Inflammatory macrophage treated with lipopolysaccharide for 4 hours (primary cell): Measurements from ENCODE around the gene MZT2B.
"Not testable (repeated sequence)": the region's sequence is repeated elsewhere in the genome, so short reads cannot be mapped to it uniquely, and the experiment has no call there.

Experiments
- DNase-seq: peaks from one replicate; pipeline ENCODE4 v3.0.0-alpha.2; 2020

MZT2B gene

GRCh38 chr2:130152816-130153595 is 29.1 kb upstream of the MZT2B start:
- no peak for DNase-seq

- DNase-seq = not testable (repeated sequence)
Observed at GRCh38 chr2:130153721-130154422, 28.2 kb upstream of the MZT2B start.

GRCh38 chr2:130154423-130154770 is 27.7 kb upstream of the MZT2B start:
- DNase-seq = not testable (repeated sequence)

GRCh38 chr2:130154773-130155765 is 27.0 kb upstream of the MZT2B start:
- DNase-seq = no peak

DNA sequence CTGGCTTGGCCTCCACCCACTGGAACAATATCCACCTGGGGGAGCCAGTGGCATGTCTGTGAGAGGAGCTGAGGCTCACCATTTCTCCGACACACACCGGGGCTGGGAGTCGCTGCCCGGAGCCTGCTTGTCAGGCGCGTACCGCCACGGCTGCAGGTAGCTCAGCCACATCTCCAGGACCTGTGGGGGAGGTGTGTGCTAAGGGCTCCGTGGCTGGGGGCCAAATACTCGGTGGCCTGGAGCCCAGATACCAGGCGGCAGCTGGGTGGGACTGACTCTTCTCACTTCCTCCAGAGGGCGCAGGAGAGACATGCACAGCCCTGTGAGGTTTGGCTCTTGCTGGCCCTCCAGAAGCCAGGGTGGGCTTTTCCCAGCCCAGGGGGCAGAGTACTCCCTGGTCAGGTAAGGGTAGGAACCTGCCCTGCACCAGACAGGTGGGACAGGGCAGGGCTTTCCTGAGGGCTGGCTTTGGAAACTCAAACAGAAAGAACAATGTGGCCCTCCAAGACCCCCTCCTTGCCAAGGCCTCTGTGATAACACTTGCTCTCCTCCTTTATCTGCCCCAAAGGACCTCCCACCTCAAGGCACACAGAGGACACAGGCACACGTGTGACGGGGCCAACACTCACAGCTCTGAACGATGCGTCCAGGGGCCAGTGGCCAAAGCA is 26.0 kb upstream of the MZT2B start:
- peak; percentile 7 for DNase-seq

DNA sequence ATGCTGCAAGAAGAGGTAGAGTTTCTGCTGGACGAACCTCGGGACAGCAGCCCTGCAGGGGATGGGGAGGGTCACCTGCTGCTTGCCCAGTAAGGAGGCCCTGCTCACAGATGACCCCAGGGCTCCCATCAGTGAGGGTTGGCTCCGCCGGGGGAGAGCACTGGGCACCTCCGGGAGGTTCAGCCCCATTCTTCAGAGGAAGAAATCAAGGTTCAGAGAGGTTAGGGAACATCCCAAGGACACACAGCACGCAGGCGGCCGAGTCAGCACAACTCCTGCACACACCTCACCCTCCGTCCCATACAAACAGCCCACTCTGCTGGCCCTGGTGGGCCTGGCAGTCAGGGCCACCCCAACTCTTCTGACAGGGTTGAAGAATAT is 25.4 kb upstream of the MZT2B start:
- DNase-seq = no peak

DNA sequence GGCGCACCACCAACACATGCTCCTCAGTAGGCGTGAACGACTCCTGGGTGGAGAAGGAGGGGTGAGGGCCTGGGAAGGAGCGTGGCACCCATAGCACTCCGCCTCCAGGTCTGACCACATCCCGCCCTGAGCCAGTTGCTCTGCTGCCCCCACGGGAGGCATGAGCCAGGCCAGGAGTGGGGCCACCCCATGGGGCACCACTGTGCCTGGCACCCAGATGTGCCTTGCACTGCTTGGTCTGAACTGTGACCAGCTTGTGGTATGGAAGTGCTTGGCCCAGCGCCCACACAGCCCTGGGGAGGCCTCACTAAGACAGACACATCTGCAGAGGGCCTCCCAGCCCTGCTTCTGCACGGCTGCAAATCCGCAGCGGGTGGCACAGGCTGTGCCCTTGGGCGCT is 24.7 kb upstream of the MZT2B start:
- not testable (repeated sequence) for DNase-seq

DNA sequence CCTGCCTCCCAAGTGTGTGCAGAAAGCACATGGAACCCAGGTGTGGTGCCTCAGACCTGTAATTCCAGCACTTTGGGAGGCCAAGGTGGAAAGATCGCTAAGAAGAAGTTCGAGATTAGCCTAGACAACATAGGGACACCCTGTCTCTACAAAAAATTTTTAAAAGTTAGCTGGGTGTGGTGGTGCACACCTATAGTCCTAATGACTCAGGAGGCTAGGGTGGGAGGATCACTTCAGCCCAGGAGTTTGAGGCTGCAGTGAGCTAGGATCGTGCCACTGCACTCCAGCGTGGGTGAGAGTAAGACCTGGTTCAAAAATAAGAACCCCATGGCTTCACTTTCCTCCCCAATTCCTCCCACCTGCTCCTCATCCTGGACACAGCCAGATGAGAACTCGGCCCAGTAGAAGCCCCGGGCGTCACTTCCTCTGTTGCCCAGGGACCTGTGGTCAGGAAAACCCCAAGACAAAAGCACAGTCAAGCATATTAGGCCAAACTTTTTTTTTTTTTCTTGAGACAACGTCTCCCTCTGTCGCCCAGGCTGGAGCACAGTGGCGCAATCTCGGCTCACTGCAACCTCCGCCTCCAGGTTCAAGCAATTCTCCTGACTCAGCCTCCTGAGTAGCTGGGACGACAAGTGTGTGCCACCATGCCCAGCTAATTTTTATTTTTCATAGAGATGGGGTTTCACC is 24.1 kb upstream of the MZT2B start:
- peak; percentile 76 for DNase-seq

- no peak for DNase-seq
Observed at GRCh38 chr2:130158631-130159030, 23.4 kb upstream of the MZT2B start.

DNA sequence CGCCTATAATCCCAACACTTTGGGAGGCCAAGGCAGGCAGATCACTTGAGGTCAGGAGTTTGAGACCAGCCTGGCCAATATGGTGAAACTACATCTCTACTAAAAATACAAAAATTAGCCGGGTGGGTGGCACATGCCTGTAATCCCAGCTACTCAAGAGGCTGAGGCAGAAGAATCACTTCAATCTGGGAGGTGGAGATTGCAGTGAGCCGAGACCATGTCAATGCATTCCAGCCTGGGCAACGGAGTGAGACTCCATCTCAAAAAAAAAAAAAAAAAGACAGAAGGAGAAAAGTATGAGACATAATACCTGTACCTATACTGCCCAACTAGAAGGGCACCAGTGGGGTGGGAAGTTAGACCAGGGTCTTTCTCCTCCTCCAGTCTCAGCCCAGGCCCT is 22.7 kb upstream of the MZT2B start:
- not testable (repeated sequence) for DNase-seq

GRCh38 chr2:130160131-130160530 is 21.9 kb upstream of the MZT2B start:
- DNase-seq = no peak

- not testable (repeated sequence) for DNase-seq
Observed at GRCh38 chr2:130160838-130161705, 21.0 kb upstream of the MZT2B start.

- not testable (repeated sequence) for DNase-seq
Observed at GRCh38 chr2:130162486-130162885, 19.6 kb upstream of the MZT2B start.

DNA sequence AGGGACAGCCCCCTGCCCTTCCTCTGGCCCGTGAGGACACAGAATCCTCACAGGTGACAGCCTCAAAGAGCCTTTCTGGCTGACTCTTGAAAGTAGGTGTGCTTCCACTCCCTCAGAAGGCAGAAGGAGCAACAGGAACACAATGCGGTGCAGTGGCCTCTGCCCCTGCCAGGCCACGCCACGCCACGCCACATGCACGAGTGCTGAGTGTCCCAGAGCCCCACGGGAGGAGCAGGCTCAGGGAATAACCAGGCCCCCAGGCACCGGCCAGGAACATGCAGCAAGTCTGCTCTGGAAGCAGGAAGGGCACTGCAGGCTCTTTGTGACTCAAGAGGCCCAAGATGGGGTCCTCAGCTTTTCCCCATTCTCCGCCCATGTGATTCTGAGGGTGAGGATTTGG is 19.1 kb upstream of the MZT2B start:
- DNase-seq = no peak

- DNase-seq = no peak
Observed at GRCh38 chr2:130165293-130166016, 16.6 kb upstream of the MZT2B start.

DNA sequence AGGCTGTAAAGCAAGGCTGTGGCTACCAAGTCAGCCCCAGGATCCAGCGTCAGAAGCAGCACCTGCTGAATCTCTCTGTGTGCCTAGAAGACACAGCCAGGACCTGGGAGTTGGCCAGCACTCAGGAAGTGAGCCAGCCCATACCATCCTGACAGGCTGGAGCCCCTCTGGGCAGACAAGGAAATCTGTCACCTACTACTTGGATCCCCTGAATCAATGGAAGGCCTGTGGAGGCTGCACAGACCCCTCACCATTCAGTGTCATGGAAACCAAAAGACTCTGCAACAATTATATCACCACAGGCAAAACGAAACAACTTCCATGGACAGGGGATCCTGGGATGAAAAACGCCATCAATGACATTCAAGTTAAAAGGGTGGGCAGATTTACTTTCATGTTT is 15.5 kb upstream of the MZT2B start:
- DNase-seq = not testable (repeated sequence)

- not testable (repeated sequence) for DNase-seq
Observed at GRCh38 chr2:130169163-130169562, 12.9 kb upstream of the MZT2B start.

GRCh38 chr2:130169896-130170295 is 12.2 kb upstream of the MZT2B start:
- DNase-seq = no peak

DNA sequence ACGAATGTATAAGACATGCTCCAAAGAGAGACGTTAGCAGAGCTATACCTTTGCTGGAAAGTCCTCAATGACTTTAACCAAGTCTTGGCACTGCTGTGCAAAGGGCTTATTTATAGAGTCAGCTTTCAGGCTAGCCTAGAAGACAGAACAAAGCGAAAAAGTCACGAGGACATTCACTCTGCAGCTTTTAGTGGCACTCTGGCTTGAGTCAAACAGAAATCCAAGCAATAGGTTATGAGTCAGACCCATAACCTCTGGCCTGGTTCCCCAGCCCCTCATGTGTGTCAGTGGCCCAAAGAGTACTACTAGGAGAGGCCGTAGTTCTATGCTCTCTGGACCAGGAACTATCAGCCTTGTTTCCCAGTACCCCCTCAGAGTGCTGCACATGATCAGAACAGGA is 7.2 kb upstream of the MZT2B start:
- not testable (repeated sequence) for DNase-seq
